OCI-LY1 (cell line): ENCODE results near the gene LAPTM5.

Experiments used
- H2AFZ ChIP-seq: fragments of 200-600 bp; sonication (generic), shearing (Covaris generic); 2 replicates; pipeline ENCODE4 v1.6.0; 2014; ENCODE audit warnings: antibody characterized with exemption, mild to moderate bottlenecking, low read length
- H3F3A ChIP-seq: fragments of 200-600 bp; sonication (generic), shearing (Covaris generic); 2 replicates; pipeline ENCODE4 v1.6.0; 2014; ENCODE audit warnings: mild to moderate bottlenecking, antibody characterized with exemption, low read length, moderate library complexity; ENCODE audit not compliant: insufficient read depth
- H3K27ac ChIP-seq: fragments of 200-600 bp; sonication (generic); 2 replicates; pipeline ENCODE4 v1.5.1; 2014; ENCODE audit warnings: low read length, mixed run types, mild to moderate bottlenecking, low read depth; ENCODE audit not compliant: poor library complexity, severe bottlenecking
- H3K27me3 ChIP-seq: fragments of 200-600 bp; sonication (generic); 2 replicates; pipeline ENCODE4 v1.6.0; 2014; ENCODE audit warnings: antibody characterized with exemption, mild to moderate bottlenecking, low read length, moderate library complexity; ENCODE audit not compliant: insufficient read depth
- H3K36me3 ChIP-seq: fragments of 200-600 bp; sonication (generic); 2 replicates; pipeline ENCODE4 v1.6.1; 2014; ENCODE audit warnings: mild to moderate bottlenecking, antibody characterized with exemption, low read length, moderate library complexity, mixed read lengths; ENCODE audit not compliant: insufficient read depth
- H3K4me1 ChIP-seq: fragments of 200-600 bp; sonication (generic); 2 replicates; pipeline ENCODE4 v1.5.1; 2014; ENCODE audit warnings: mild to moderate bottlenecking, low read length, moderate library complexity; ENCODE audit not compliant: insufficient read depth, severe bottlenecking
- H3K4me2 ChIP-seq: fragments of 200-600 bp; sonication (generic), shearing (Covaris generic); 2 replicates; pipeline ENCODE4 v1.6.1; 2014; ENCODE audit warnings: low read length
- H3K4me3 ChIP-seq: fragments of 200-600 bp; sonication (generic); 2 replicates; pipeline ENCODE4 v1.5.1; 2014; ENCODE audit warnings: low read length, low read depth, mild to moderate bottlenecking, mixed read lengths; ENCODE audit not compliant: poor library complexity, severe bottlenecking
- H3K79me2 ChIP-seq: fragments of 200-600 bp; shearing (Covaris generic); 2 replicates; pipeline ENCODE4 v1.6.1; 2016; ENCODE audit warnings: mixed run types, low read length, mixed read lengths; ENCODE audit not compliant: insufficient read depth
- H3K9ac ChIP-seq: fragments of 200-600 bp; sonication (generic), shearing (Covaris generic); 2 replicates; pipeline ENCODE4 v1.6.1; 2014; ENCODE audit warnings: mild to moderate bottlenecking, low read length, mixed read lengths
- H3K9me2 ChIP-seq: fragments of 200-600 bp; sonication (generic), shearing (Covaris generic); 2 replicates; pipeline ENCODE4 v1.6.1; 2014; ENCODE audit warnings: low read depth, mild to moderate bottlenecking, low read length, mixed read lengths
- H3K9me3 ChIP-seq: fragments of 200-600 bp; shearing (Covaris generic); 2 replicates; pipeline ENCODE4 v1.6.1; 2014; ENCODE audit warnings: low read length, mixed read lengths
- H4K20me1 ChIP-seq: fragments of 200-600 bp; sonication (generic), shearing (Covaris generic); 2 replicates; pipeline ENCODE4 v1.6.0; 2016; ENCODE audit warnings: mild to moderate bottlenecking, low read length; ENCODE audit not compliant: insufficient read depth
- EZH2 ChIP-seq: fragments of 200-600 bp; sonication (generic), shearing (Covaris generic); IDR thresholded peaks from 2 replicates; pipeline ENCODE4 v1.8.0; 2017; ENCODE audit warnings: borderline replicate concordance, mixed run types, mild to moderate bottlenecking, antibody characterized with exemption, low read length, moderate library complexity, mixed read lengths
- TF ChIP-seq, protein P1 (sequence below): fragments of 200-600 bp; sonication (generic), shearing (Covaris generic); IDR thresholded peaks from 2 replicates; pipeline ENCODE4 v1.5.1; 2017; ENCODE audit warnings: mild to moderate bottlenecking, antibody characterized with exemption, low read length, moderate library complexity, mixed read lengths

LAPTM5 gene

GRCh38 chr1:30684881-30685795 lies 72.4 kb downstream of the LAPTM5 start:
- H3K9ac ChIP-seq = no peak overlapping the region

DNA sequence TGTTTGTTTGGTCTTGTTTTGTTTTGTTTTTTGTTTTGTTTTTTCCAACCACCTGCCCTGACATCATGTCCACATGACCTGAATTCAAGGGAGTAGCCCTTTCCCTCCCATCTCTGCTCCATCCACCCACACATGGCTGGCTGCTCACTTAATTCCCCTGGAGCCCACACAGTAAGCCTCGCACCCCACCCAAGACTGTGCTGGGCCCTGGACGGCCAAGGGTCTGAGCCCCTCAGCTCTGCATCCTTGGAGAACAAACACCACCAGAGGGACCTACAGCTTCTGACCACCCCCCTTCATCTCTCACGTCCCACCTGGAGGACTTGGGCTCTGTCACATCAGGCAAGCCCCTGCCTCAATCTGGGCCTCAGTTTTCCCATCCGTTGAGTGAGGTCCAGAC lies 73.3 kb downstream of the LAPTM5 start:
- no peak for TF ChIP-seq EZH2
- TF ChIP-seq, protein P1, sequence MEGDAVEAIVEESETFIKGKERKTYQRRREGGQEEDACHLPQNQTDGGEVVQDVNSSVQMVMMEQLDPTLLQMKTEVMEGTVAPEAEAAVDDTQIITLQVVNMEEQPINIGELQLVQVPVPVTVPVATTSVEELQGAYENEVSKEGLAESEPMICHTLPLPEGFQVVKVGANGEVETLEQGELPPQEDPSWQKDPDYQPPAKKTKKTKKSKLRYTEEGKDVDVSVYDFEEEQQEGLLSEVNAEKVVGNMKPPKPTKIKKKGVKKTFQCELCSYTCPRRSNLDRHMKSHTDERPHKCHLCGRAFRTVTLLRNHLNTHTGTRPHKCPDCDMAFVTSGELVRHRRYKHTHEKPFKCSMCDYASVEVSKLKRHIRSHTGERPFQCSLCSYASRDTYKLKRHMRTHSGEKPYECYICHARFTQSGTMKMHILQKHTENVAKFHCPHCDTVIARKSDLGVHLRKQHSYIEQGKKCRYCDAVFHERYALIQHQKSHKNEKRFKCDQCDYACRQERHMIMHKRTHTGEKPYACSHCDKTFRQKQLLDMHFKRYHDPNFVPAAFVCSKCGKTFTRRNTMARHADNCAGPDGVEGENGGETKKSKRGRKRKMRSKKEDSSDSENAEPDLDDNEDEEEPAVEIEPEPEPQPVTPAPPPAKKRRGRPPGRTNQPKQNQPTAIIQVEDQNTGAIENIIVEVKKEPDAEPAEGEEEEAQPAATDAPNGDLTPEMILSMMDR = no peak
- no peaks in the 10 kb centered on the region for H3K9me3 ChIP-seq
- H3K4me3 ChIP-seq = no peak overlapping the region
- no peaks in the 10 kb centered on the region for H3F3A ChIP-seq
- H3K4me1 ChIP-seq = no peaks in the 10 kb centered on the region
- H3K9ac ChIP-seq = no peak overlapping the region
- no peaks in the 10 kb centered on the region for H3K79me2 ChIP-seq
- H3K9me2 ChIP-seq = no peaks in the 10 kb centered on the region
- H3K36me3 ChIP-seq = no peaks in the 10 kb centered on the region
- no peak overlapping the region for H3K4me2 ChIP-seq
- H3K27me3 ChIP-seq = peaks cover 11% of the 10 kb centered on the region; the same call in 1 of the 2 replicates
- H2AFZ ChIP-seq = no peak overlapping the region
- no peak overlapping the region for H3K27ac ChIP-seq
- no peaks in the 10 kb centered on the region for H4K20me1 ChIP-seq

More at GRCh38 chr1:30684881-30685795, 72.4 kb downstream of the LAPTM5 start:
- Histone ChIP-seq H3K27me3 (peaks cover 11% of the 10 kb centered on the region; the same call in 1 of the 2 replicates), H3K4me2 (no peak overlapping the region), H3K9me3 (no peaks in the 10 kb centered on the region), H3K4me1 (no peaks in the 10 kb centered on the region), H3K79me2 (no peaks in the 10 kb centered on the region), H3K27ac (no peak overlapping the region), H4K20me1 (no peaks in the 10 kb centered on the region), H2AFZ (no peak overlapping the region), H3F3A (no peaks in the 10 kb centered on the region), H3K4me3 (no peak overlapping the region), H3K9me2 (no peaks in the 10 kb centered on the region), H3K36me3 (no peaks in the 10 kb centered on the region)
- TF ChIP-seq, protein P1 = no peak
- TF ChIP-seq EZH2 = no peak

- H3K27me3 ChIP-seq = peaks cover 11% of the 10 kb centered on the region; the same call in 1 of the 2 replicates
- H3K79me2 ChIP-seq = no peaks in the 10 kb centered on the region
- H4K20me1 ChIP-seq = no peaks in the 10 kb centered on the region
- no peaks in the 10 kb centered on the region for H3K9me3 ChIP-seq
- H3K9ac ChIP-seq = no peak overlapping the region
- no peak overlapping the region for H3K4me3 ChIP-seq
- no peak overlapping the region for H2AFZ ChIP-seq
- no peak overlapping the region for H3K27ac ChIP-seq
- no peaks in the 10 kb centered on the region for H3K36me3 ChIP-seq
- H3K4me1 ChIP-seq = no peaks in the 10 kb centered on the region
- no peaks in the 10 kb centered on the region for H3K9me2 ChIP-seq
- TF ChIP-seq, protein P1 = no peak
- TF ChIP-seq EZH2 = no peak
- no peaks in the 10 kb centered on the region for H3F3A ChIP-seq
- H3K4me2 ChIP-seq = no peak overlapping the region
Measured at GRCh38 chr1:30683699-30684098, 73.9 kb downstream of the LAPTM5 start.
